Ramos (cell line): ENCODE data around the gene SEPTIN1.

Experiments
- in situ Hi-C: fragments of 300-500 bp; cut with MboI; formaldehyde crosslinking; loops from one replicate; pipeline ENCODE4 v1.14.3; 2022; ENCODE audit warnings: low sequenced_read_pairs; ENCODE audit not compliant: unreplicated experiment

SEPTIN1 gene

DNA sequence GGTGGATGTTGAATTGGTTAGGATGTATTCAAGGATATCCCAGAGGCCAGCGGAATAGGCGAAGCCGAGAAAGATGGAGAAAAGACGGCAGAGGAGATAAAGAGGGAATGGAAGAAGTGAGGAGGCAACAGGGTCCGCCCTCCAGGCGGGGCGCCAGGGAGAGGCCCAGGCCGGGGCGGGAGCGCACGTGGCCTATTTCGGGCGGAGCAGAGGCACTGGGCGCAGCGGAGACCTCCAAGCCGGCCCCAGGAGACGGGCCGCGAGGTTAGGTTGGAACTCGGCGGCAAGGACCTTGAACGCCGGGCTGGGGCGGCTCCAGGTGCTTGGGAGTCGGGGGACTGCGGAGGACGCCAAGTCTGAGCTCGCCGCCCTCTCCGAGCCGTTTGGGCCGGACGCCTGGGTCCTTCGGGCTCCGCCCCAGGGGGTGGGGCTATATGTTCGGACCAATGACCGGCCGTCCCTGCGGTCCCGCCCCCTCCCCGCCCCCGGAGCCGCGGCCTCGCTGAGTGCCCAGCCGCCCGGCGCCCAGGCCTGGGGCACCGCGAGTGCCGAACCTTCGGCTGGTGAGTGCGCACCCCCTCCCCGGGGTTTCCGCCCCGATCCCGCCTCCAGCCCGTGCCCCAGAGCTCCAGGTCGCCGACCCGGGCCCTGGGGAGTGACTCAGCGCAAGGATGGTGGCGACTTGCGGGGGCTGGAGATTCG is 24.9 kb upstream of the SEPTIN1 start, which contains the start of gene ZNF771:
Gene ZNF771 (plus strand): TSS at position 505 of the 702 bp plus-strand sequence. CDS start 448 bp downstream, outside the sequence.
- in situ Hi-C loops, result loop anchor here (10.0 kb wide), 1 partner anchor 322 kb away; no protein-coding TSS in a partner anchor

DNA sequence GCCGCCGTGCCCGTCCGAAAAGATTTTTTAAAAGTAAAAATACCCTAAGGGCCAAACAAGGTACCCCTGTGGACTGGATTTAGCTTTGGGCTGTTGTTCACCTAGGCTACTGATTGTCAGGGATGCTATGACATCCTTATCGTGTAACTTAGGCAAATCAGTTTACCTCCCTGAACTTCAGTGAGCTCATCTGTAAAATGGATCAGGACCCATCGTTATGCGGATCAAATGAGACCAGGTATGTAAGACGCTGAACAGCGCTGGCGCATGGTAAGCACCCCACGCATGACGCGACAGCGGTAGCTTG is 24.4 kb upstream of the SEPTIN1 start:
- in situ Hi-C loops, result loop anchor here (10.0 kb wide), 1 partner anchor 322 kb away; no protein-coding TSS in a partner anchor

DNA sequence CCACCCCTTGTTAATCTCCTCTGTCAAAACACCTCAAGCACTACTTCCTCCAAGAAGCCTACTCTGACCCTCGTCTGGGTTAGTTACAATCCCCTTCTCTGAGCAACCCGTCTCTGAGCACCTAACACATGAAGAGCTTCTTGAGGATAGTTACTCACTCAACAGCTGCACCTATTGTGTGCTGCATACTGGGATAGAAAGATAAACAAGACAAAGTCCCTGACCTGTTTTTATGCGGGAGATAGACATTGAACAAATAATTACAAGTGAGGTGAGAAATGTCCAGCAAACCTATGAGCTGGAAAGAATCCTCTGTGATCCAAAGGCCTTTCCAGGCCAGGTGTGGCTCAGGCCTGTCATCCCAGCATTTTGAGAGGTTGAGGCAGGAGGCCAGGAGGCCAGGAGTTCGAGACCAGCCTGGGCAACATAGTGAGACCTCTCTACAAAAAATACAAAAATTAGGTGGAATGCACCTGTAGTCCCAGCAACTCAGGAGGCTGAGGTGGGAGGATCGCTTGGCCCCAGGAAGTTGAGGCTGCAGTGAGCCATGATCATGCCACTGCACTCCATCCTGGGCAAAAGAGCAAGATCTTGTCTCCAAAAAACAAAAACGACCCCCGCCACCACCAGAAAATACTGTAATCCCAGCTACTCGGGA is 19.5 kb upstream of the SEPTIN1 start:
- in situ Hi-C loops, result loop anchor here (10.0 kb wide), 1 partner anchor 317 kb away; no protein-coding TSS in a partner anchor

DNA sequence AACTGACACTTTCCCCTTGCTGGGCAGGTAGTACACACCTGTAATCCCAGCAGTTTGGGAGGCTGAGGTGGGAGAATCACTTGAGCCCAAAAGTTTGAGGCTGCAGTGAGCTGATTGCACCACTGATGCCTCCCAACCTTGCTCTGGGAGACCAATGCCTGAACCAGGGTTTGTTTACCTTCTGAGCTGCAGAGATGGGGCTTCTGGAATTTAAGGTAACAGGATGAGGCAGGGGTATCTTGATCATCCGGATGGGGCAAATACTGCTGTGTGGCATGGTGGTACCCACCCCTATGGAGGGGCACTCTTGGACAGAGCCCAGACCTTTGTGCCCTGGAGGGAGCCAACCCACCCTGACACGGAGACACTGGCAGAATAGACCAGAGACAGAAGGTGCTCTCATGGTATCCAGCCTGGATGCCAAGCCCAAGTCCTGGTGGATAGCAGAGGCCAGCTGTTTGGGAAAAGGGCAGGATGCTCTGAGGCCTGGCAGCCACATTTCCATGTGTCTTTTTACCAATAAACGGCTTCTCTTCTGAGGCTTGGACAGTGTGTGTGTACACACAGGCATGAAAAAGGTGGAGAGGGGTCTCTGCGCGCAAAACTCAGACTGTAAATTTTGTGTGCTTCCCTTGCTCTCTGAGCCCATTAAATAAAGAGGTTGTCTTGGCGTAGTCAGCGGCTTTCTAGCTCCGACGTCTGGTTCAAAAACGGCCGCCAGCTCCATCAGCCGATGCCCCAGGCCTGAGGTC is 17.2 kb upstream of the SEPTIN1 start:
- in situ Hi-C loops, result loop anchor here (10.0 to 25.0 kb wide), 2 partner anchors 315 to 587 kb away; partner anchors contain the start of genes MAZ, MVP, PAGR1 and PRRT2

DNA sequence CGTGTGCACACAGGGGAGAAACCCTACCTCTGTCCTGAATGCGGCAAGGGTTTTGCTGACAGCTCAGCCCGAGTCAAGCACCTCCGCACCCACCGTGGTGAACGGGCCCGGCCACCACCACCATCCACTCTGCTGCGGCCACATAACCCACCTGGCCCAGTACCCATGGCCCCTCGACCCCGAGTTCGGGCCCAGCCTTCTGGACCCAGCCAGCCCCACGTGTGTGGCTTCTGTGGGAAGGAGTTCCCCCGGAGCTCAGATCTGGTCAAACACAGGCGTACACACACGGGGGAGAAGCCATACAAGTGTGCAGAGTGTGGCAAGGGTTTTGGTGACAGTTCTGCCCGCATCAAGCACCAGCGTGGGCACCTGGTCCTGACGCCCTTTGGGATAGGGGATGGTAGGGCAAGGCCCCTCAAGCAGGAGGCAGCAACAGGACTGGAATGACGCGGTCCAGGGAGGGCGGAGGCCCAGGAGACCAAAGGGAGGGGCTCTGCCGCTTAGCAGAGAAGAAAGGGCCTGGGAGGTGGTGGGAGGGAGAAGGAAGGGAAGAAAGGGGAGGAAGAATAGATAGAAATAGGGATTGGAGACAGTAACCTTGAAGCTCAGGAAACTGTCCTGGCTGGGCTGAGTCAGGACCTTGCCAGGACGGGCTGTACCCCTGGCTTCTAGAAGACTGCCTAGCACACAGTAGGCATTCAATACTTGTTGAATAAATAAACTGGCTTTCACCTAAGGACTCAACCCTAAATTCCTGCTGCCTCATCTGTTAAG is 16.5 kb upstream of the SEPTIN1 start:
- in situ Hi-C loops, result loop anchor here (25.0 kb wide), 1 partner anchor 587 kb away; the partner anchor contains the start of genes MAZ, MVP, PAGR1 and PRRT2

DNA sequence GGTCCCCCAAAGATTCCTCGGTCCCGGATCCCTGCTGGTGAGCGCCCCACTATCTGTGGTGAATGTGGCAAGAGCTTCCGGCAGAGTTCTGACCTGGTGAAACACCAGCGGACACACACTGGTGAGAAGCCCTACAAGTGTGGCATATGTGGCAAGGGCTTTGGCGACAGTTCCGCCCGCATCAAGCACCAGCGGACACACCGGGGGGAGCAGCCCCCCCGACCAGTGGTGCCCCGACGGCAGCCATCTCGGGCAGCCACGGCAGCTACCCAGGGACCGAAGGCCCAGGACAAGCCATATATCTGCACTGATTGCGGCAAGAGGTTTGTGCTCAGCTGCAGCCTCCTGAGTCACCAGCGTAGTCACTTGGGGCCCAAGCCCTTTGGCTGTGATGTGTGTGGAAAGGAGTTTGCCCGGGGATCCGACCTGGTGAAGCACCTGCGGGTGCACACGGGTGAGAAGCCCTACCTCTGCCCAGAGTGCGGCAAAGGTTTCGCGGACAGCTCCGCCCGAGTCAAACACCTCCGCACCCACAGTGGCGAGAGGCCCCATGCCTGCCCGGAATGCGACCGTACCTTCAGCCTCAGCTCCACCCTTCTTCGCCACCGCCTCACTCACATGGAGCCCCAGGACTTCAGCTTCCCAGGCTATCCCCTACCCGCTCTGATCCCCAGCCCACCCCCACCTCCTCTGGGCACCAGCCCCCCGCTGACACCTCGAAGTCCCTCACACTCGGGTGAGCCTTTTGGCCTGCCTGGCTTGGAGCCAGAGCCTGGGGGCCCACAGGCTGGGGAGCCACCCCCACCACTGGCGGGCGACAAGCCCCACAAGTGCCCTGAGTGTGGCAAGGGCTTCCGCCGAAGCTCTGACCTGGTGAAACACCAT is 15.7 kb upstream of the SEPTIN1 start:
- in situ Hi-C loops, result loop anchor here (25.0 kb wide), 1 partner anchor 586 kb away; the partner anchor contains the start of genes MAZ, MVP, PAGR1 and PRRT2

DNA sequence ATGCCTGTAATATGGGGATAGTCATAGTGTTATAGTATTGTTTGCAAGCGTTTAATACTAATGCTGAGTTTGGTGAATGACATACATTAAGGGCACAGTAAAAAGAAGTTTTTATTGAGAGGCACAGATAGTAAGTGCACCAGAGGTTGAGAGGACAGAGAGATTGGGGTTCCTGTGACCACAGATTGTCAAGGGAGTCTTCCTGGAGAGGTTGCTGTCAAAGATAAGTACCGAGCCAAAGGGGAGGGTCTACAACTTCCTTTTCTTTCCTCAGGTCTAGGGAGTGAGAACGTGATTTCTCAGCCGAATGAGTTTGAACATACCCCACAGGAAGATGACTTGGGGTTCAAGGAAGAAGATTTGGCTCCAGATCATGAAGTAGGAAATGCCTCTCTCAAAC is 14.7 kb upstream of the SEPTIN1 start:
- in situ Hi-C loops, result loop anchor here (25.0 kb wide), 1 partner anchor 585 kb away; the partner anchor contains the start of genes MAZ, MVP, PAGR1 and PRRT2

DNA sequence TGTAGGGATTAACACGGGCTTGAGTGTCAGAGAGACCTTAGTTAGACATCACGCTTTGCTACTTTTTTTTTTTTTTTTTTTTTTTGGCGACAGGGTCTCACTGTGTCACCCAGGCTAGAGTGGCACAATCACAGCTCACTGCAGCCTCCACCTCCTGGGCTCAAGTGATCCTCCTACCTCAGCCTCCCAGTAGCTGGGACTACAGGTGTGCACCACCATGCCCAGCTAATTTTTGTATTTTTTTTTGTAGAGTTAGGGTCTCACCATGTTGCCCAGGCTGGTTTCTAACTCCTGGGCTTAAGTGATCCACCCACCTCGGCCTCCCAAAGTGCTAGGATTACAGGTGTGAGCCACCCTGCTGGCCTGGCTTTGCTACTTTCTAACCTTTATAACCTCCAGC is 14.3 kb upstream of the SEPTIN1 start:
- in situ Hi-C loops, result loop anchor here (25.0 kb wide), 1 partner anchor 584 kb away; the partner anchor contains the start of genes MAZ, MVP, PAGR1 and PRRT2

DNA sequence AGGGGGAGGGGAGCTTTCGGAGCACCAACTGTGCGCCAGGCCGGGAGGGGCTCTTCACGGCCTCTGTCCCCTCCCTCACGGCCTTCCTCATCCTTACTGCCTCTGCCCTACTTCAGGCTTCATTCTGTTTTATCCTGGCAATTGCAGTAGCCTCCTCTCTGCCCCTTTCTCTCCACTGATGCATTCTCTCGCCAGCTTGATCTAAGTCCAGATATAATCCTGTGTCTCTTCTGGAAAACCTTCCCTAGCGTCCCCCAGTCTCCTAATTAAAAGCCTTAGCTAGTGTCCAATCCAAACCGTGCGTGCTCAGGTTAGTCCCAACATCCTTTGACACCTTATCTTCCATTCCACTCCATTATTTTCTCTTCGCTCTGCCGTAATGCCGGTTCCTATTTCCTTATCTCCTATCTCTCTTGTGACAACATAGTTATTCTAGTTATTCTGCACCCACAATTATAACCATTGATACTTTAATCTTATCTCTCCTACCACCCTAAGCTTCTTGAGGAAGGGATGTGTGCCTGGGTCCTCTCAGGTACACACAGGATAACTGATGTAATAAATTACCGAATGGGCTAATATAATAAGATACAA is 13.7 kb upstream of the SEPTIN1 start:
- in situ Hi-C loops, result loop anchor here (25.0 kb wide), 1 partner anchor 584 kb away; the partner anchor contains the start of genes MAZ, MVP, PAGR1 and PRRT2

DNA sequence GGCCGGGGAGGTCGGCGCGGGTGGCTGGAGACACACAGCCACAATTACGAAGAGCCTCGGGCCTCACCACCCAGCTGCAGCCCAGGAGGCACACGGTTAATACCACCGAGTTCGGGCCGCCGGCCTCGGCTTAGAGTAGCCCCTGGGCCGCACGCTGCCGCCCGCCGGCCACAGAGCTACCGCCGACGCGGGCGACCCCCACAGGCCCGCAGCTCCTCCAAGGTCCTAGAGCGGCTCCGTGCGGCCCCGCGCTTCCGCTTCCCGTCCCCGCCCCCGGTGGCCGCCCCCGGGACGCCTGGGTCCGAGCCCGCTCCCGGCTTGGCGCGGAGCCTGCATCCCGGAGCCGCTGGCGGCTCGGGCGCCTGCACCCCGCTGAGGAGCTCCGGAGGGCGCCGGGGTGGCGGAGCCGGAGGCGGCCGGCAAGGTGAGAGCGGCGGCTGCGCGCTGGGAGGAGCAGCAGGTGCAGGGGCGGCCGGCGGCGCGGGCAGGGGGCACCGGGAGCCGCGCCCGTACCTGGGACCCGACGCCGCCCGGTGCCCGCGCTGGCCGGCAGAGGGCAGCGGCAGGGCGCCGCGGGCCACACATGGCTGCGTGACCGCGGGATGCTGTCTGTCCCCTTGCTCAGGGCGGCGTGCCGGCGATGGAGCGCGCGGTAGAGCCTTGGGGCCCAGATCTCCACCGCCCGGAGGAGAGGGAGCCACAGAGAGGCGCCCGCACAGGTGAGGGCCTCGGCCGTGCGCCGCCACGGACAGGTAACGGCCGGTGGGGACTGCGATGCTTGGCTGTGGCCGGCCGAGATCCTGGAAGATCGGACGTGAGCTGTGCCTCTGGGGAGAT is 13.0 kb upstream of the SEPTIN1 start, which contains the start of gene ZNF48:
Gene ZNF48 (plus strand): TSS at position 266 of the 837 bp plus-strand sequence. CDS start 375 bp downstream, at position 641.
- in situ Hi-C loops, result loop anchor here (25.0 kb wide), 1 partner anchor 583 kb away; the partner anchor contains the start of genes MAZ, MVP, PAGR1 and PRRT2

DNA sequence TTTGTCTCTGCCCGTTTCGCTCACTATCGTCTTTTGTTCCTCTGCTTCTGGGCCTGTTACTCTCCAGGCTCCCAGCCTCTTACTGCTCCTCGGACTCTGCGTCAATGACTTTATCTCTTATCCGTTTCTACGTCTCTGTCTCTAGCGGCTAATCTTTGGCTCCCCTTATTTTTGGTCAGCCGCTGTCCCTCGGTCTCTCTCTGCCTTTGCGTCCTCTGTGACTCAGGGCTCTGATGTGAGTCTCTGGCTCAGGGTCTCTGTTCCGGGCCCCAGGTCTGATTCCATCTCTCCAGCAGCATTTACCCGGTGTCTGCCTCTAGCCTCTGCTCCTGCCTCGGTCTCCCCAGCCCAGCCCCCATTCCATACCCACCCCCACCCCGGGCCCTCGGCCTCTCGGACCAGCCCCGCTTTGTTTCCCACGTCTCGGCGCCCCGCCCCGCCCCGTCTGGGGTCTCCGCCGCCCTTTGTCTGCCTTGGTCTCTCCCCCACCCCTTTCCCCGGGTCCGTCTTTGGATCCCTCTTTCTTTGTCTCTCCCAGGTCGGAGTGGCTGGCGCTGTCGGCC is 12.3 kb upstream of the SEPTIN1 start:
- in situ Hi-C loops, result loop anchor here (25.0 kb wide), 1 partner anchor 582 kb away; the partner anchor contains the start of genes MAZ, MVP, PAGR1 and PRRT2

DNA sequence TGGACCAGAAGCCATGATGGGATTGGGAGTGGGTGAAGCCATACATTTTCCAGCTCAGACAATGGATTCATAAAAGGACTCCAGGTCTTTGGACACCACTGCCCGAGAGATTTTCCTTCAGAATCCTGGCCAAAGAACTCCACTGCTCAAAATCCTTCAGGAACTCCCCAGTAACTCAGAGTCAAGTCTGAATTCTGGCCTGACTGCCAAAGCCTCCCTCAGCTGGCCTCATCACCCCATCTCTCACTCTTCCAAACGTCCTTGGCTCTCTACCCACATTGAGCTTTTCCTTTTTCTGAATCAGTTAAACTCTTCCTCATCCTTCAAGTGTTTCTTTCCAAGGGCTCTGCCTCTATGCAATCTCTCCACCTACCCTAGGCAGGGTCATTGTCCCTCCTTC is 1.2 kb upstream of the SEPTIN1 start:
- in situ Hi-C loops, result loop anchor here (25.0 kb wide), 1 partner anchor 571 kb away; the partner anchor contains the start of genes MAZ, MVP, PAGR1 and PRRT2

DNA sequence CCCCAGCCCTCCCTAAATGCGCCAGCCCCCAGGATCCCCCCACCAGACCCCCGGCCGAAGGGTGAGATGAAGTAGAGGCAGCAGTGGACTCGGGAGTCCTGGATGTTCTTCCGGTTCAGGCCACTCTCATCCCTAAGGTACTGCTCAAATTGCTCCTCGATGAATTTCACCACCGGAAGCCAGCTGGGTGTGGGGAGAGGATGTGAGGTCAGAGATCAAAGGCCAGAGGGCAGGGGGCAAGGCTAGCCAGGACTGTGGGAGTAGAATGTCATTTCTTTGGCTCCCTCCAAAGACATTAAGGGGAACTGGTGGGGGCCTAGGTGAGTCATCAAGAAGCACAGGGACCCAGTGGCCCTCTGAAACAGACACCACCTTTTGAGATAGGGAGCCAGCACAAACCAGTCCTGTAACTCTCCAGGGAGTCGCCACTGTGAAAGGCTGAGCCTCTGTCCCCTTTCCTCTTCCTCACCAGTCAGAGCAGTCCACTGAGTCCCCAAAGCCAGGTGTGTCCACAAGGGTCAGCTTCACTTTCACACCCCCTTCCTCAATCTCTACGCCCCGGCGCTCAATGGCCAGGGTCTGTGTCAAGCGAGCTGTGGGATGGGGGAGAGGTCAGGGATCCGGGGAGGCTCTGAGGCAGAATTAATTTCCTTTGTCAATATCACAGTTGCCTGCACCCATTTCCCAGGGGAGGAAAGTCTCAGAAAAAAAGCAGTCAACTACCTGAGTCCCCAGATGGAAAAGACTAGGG is 895 bp downstream of the SEPTIN1 start:
- in situ Hi-C loops, result loop anchor here (25.0 kb wide), 1 partner anchor 569 kb away; the partner anchor contains the start of genes MAZ, MVP, PAGR1 and PRRT2

DNA sequence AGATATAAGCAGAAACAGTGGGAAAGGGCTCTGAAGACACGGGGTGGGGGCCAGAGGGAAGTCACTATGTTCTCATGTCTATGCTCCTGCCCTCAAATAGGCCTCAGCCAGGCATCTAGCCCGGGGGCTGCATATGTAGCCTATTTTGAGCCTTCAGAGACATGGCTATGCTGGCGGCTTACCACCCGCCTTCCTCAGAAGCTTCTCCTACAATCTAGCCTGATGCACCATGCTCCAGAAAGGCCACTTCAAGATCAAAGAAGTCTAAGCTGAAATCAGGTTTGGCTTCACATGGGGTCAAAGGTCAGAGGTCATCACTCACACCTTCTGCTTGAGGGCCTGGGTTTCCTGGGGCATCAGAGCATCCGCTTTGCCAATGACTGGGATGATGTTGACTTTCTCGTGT is 1.6 kb downstream of the SEPTIN1 start:
- in situ Hi-C loops, result loop anchor here (25.0 kb wide), 1 partner anchor 569 kb away; the partner anchor contains the start of genes MAZ, MVP, PAGR1 and PRRT2

DNA sequence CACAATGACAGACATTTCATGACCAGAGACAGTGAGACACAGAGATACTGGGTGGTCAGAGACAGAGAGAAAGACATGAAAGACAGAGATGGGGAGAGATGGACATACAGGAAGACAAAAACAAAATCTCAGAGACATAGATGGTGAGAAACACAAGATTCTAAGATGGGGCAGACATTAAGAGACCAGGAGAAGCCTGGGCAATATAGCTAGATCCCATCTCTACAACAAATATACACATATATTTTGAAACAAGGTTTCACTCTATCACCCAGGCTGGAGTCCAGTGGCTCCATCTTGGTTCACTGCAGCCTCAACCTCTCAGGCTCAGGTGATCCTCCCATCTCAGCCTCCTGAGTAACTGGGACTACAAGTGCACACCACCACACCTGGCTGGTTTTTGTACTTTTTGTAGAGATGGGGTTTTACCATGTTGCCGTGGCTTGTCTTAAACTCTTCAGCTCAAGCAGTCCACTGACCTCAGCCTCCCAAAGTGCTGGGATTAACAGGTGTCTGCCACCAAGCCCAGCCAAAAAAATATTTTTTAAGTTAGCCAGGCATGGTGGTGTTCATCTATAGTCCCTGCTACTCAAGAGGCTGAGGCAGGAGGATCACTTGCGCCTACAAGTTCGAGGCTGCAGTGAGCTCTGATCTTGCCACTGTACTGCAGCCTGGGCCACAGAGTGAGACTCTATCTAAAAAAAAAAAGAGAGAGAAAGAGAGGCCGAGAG is 2.1 kb downstream of the SEPTIN1 start:
- in situ Hi-C loops, result loop anchor here (25.0 kb wide), 1 partner anchor 568 kb away; the partner anchor contains the start of genes MAZ, MVP, PAGR1 and PRRT2
